Stimulated activated CD4-positive, alpha-beta T cell treated with anti-CD3 and anti-CD28 coated beads, Interleukin-12 subunit alpha, Interleukin-12 subunit beta, amount 100 ng/mL, for 4 hours (primary cell): ENCODE data around the gene LCN9.
"Not testable (repeated sequence)": the region's sequence is repeated elsewhere in the genome, so short reads cannot be mapped to it uniquely, and the experiment has no call there.

Experiments used
- DNase-seq: peaks from one replicate; pipeline ENCODE4 v3.0.0-alpha.2; 2020

LCN9 gene

DNA sequence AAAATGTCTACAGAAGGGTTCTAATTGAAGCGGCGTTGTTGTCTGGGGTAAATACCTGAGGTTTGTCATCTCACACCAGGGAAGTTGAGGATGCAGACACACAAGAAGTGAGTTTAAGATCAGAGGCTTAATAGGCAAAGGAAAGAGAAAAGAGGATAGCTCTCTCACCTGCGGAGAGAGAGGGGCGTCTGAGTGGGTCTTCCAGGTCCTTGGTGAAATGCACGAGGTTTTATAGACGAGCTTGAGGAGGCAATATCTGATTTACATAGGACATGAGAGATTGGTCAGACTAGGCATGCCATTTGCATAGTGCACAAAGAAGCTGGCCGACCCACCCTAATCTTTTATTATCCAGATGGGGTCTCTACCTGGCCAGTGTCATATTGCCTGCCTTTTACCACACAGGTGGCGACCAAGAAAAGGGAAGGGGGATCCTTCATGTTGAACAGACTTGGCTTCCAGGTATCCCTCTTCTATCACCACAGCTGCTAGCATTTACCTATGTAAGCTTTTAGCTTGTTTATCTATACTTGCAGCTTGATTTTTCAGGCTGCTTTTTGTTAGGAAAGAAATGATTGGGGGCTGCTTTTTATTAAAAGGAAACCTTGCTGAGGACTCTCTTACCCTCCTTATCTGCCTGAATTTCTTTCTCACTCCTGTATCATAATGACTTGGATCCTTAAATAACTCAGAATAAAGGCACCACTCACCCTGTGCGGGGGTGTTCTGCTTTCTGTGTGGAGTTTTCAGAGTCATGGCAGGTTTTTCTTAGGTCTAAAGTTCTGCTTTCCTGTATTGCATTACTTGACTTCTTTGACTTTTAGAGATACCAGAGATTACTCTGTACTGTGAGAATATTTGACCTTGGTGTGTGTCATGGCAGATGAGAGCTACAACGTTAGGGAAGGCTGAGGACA lies 14.4 kb upstream of the LCN9 start:
- DNase-seq: no peak

- DNase-seq: no peak
Observed at GRCh38 chr9:135649508-135649907, 13.6 kb upstream of the LCN9 start.

DNA sequence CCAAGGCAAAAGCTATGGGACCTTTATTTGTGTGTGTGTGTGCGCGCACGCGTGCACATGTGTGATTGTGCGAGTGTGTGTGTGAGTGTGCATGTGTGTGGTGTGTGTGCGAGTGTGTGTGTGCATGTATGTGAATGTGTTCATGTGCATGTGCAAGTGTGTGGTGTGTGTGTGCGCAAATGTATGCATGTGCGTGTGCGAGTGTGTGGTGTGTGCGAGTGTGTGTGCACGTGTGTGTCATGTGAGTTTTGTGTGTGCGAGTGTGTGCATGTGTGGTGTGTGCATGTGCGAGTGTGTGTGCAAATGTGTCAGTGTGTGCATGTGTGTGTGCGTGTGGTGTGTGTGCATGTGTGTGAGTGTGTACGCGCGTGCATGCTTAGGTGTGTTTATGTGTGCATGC lies 12.7 kb upstream of the LCN9 start:
- no peak for DNase-seq

GRCh38 chr9:135655317-135655716 lies 7.8 kb upstream of the LCN9 start:
- no peak for DNase-seq

DNA sequence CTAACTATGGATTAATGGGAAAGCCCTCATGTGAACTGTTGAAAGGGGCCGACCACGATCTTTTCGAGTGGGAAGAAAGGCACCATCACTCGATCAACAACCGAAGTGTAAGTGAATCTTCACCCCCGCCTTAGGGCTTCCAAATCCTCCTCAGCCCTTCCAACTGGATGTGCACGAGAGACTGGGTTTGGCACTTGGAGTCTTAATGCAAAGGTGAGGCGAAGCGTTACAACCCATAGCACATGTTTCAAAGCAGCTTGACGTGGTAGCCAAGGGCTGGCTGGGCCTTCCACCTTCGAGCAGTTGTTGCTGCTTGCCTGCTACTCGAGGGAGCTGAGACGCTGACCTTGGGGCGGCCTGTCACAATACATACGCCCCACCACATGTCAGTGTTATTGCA lies 5.7 kb upstream of the LCN9 start:
- no peak for DNase-seq

DNA sequence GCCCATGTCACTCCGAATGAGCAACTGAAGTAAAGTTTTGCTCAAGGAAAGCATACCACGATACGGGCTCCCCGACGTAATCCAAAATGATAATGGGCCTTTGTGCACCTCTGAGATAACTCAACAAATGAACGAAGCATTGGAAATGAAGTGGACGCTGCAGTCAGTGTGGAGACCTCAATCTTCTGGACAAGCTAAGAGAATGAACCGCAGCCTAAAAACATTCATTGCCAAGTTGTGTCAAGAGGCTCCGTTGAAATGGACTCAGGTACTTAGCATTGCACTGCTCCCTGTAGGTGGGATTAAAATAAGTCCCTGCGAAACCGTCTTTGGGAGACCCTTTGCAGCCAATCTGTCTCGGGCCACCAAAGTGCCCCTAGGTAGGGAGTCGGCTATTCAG lies 3.9 kb upstream of the LCN9 start:
- no peak for DNase-seq

DNA sequence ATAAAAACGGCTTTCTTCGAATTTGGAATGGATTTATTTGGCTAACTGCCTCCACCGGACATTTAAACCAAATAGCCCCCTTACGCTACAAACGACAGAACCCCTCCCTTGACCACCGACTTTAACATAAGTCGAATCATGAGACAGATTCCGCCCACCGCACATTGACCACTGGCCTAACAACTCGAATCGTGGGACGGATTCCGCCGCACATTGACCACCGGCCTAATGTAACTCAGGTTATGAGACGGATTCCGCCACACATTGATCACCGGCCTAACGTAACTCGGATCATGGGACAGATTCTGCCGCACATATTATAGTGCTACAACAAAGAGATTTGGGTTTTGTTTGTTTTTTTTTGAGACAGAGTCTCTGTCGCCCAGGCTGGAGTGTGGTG lies 2.7 kb upstream of the LCN9 start:
- DNase-seq: no peak

DNA sequence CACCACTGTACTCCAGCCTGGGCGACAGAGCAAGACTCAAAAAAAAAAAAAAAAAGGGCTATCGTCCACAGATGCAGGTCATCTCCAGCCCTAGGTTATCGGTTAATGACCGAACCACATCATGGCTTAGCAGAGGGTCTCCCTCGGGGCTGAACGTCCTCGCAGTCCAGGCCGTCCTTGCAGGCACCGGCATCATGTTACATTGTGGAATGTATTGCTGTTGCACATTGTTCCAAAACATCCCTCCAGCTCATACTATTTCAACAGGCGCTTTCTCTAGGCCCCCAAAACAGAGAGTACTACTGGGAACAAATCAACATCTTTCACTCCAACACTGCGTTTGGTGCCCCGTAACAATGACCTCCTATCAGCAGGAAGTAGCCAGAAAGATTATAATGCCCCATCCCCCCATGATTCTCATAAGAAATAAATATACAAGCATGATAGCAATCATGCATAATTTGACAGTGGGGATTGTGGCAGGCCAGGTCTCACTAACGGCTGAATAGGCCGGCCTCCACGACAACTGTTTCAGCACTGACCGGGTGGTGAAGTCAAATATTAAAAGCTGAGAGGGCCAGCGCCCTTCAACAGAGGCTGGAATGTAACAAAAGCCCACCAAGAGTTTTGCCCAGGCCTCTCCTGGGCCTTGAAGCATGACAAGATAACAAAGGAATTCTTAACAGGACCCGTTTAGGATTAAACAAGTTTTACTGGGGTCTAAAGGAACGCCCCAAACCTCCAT lies 1.1 kb upstream of the LCN9 start:
- no peak for DNase-seq

GRCh38 chr9:135663451-135663770 lies 302 bp downstream of the LCN9 start:
- DNase-seq: no peak

GRCh38 chr9:135663857-135664256 lies 748 bp downstream of the LCN9 start:
- no peak for DNase-seq

DNA sequence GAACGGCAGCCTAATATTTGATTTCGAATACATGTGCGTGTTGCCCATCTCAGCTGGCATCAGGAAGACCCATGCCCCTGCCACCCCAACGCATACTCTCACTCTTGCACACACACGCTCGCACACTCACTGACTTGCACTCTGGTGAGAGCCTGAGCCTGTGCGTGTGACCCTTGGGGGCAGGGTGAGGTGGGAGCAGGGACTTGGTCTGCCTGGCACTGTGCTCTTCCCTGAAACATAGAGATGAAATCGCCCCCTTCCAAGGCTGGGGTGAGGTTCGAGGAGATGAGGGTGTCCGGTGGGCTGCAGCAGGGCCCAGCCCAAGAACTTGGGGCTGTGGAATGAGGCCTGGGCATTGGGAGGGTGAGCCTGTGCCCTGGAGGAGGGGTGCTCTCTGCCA lies 1.2 kb downstream of the LCN9 start:
- DNase-seq: no peak

- no peak for DNase-seq
Observed at GRCh38 chr9:135664801-135665794, 2.0 kb downstream of the LCN9 start.

GRCh38 chr9:135665795-135666189 lies 2.7 kb downstream of the LCN9 start:
- DNase-seq: no peak

DNA sequence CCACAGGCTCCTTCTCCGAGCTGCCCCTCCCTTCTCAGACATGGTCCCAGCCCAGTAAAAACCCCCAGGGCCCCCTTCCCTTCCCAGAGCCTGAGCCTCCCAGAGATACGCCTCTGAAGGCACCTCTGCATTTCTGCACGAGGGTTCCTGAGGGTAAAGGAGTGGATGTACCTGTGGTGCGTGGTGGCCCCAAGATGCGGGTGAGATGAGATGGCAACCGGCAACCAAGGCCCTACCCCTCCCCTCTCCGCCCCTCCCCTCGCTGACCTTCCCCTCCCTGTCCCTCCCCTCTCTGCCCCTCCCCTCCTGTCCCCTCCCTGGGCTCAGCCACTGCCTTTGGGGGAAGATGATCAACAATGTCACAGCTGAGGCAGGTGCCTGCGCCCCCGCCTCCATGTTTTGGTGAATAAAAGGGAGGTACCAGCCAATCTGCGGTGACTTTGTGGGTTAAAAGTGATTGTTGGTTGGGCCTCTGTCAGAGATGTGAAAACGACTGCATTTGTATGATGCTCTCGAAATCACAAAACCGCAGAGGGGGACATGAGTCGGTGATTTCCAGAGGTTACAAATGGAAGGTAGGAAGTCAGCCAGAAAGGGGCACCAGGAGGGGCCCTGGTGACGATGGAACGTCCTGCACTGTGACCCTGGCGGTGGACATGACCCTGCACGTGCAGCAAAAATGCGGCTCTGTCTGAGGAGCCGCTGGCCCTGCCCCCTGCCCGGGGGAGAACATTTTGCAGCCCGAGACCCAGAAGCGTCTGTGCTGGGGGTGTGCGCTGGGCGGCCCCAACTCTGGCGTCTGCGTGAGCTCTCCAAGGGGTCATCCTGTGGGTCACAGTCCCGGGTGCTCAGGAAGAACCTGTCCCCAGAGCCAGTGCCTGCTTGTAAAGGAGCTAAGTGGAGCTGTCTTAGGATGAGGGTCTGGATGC lies 3.7 kb downstream of the LCN9 start:
- DNase-seq: no peak

- no peak for DNase-seq
Observed at GRCh38 chr9:135667463-135668001, 4.4 kb downstream of the LCN9 start.

DNA sequence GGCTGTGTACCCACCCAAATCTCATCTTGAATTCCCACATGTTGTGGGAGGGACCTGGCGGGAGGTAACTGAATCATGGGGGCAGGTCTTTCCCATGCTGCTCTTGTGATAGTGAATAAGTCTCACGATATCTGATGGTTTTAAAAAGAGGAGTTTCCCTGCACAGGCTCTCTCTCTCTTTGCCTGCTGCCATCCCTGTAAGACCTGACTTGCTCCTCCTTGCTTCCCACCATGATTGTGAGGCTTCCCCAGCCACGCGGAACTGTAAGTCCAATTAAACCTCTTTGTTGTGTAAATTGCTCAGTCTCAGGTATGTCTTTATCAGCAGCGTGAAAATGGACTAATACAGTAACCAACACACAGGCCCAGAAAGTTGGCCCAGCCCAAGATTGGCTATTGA lies 5.9 kb downstream of the LCN9 start:
- DNase-seq: not testable (repeated sequence)

GRCh38 chr9:135669616-135670285 lies 6.6 kb downstream of the LCN9 start:
- no peak for DNase-seq

- no peak for DNase-seq
Observed at GRCh38 chr9:135670721-135671590, 7.8 kb downstream of the LCN9 start.

- DNase-seq: no peak
Observed at GRCh38 chr9:135671591-135672041, 8.5 kb downstream of the LCN9 start.

- DNase-seq: not testable (repeated sequence)
Observed at GRCh38 chr9:135672786-135673185, 9.7 kb downstream of the LCN9 start.
